Psoas muscle (tissue), 8 donors: ENCODE results near the gene HPSE2. TPM values are rescaled to one million over a fixed set of nuclear protein-coding genes. Genes with fewer than 3 reads are reported as not detected.

ENCODE experiments used
- ATAC-seq, 4 donors: fragments of 200-7000 bp; cut with Tn5 transposase; one replicate each; pipeline ENCODE4 v1.9.1; 2020; ENCODE audit warnings: moderate library complexity in 3 of 4, mild to moderate bottlenecking in 2 of 4
- DNase-seq, 2 donors: peaks; one replicate each; pipeline ENCODE4 v3.0.0-alpha.2; 2020
- H3K27ac ChIP-seq: fragments of 200-600 bp; one replicate; pipeline ENCODE4 v1.8.0; 2022
- H3K27me3 ChIP-seq, 3 donors: fragments of 200-600 bp in 1 of 3; one replicate each; pipeline versions ENCODE4 v1.6.1 to v1.8.0; 2013 to 2022; ENCODE audit warnings: low read length in 2 of 3, mild to moderate bottlenecking in 2 of 3, moderate library complexity in 1 of 3; ENCODE audit not compliant: insufficient read depth in 3 of 3
- H3K36me3 ChIP-seq, 2 donors: fragments of 200-600 bp in 1 of 2; one replicate each; pipeline versions ENCODE4 v1.6.1 to v1.8.0; 2013 to 2022; ENCODE audit warnings: low read depth in 1 of 2, mild to moderate bottlenecking in 1 of 2, moderate library complexity in 1 of 2; ENCODE audit not compliant: insufficient read depth in 1 of 2
- H3K4me1 ChIP-seq: fragments of 200-600 bp; one replicate; pipeline ENCODE4 v1.8.0; 2022
- H3K4me3 ChIP-seq: fragments of 200-600 bp; one replicate; pipeline ENCODE4 v1.8.0; 2022; ENCODE audit warnings: mild to moderate bottlenecking
- H3K9me3 ChIP-seq: fragments of 200-600 bp; one replicate; pipeline ENCODE4 v1.8.0; 2022
- WGBS, 3 donors: extraction: QIAGEN DNeasy Blood & Tissue Kit; methylation state at CpG; one replicate each; pipeline versions ENCODE4 v1.1.6 to v1.1.7; 2013; 5-methylcytosine and 5-hydroxymethylcytosine counted together
- intact Hi-C, 2 donors: fragments of 100-400 bp; cut with DNase I; formaldehyde crosslinking; loops; one replicate each; pipeline versions ENCODE4 v1.11.0 to v1.14.2; 2022
- polyA plus RNA-seq, 3 donors: library from polyadenylated mRNA; stranded (reverse); fragments of 200-250 nt; gene quantifications; one replicate each; pipeline ENCODE4 v1.2.3, GENCODE V29; 2013
- total RNA-seq, 4 donors: library from RNA; stranded (reverse); fragmentation: NEBNext Ultra II Directional in 2 of 4; extraction: Animal tissue kit (Norgen Biotek cat#: 25700) in 2 of 4; gene quantifications; one replicate each; pipeline versions ENCODE4 v1.2.1 to v1.2.4, GENCODE V29; 2021 to 2023
- TF ChIP-seq, protein P1 (sequence below): fragments of 200-600 bp; IDR thresholded peaks from one replicate; pipeline ENCODE4 v1.8.0; 2022; ENCODE audit warnings: antibody characterized with exemption
- donor health status: healthy with polysubstance abuse.
- donor health status: DM: no; HTN: no; CAD: no; lungs with moderate emphysema.
- donor health status: Bipolar disorder and iron deficiency.
- donor health status: healthy.
- donor health status: DM: yes; HTN: yes; CAD: no.
- donor health status: DM: no; HTN: no; CAD: no.
- donor health status: DM: no; HTN: no; CAD: no.
- donor health status: DM: yes; HTN: yes; CAD: no.

The HPSE2 gene
- total and polyA plus RNA-seq, 7 donors, result 0.01 to 0.17 (median 0.03) TPM; not detected in 4

DNA sequence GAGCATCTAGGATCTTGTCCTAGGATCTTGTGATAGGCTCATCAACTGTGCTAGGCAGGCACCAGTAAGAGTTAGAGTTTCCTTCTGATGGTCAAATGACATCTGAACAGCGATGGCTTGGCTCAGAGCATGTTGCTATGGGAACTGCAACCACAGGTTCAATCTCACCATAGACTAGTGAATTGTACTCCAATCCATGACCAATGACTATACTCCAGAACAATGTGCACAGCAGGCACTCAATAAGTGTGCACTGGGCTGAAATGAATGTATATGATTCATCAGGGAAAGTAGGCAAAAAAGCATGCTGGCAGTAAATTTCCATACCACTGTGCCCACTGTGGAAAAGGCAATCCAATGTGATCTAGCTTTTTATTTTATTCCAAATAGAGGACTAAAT lies 625.4 kb downstream of the HPSE2 start:
- Histone ChIP-seq H3K9me3 (no peaks in the 10 kb centered on the region), H3K27me3 (no peaks in the 10 kb centered on the region), H3K27ac (no peak overlapping the region), H3K4me1 (peaks cover 10% of the 10 kb centered on the region), H3K36me3 (no peaks in the 10 kb centered on the region), H3K4me3 (no peak overlapping the region)
- TF ChIP-seq, protein P1, sequence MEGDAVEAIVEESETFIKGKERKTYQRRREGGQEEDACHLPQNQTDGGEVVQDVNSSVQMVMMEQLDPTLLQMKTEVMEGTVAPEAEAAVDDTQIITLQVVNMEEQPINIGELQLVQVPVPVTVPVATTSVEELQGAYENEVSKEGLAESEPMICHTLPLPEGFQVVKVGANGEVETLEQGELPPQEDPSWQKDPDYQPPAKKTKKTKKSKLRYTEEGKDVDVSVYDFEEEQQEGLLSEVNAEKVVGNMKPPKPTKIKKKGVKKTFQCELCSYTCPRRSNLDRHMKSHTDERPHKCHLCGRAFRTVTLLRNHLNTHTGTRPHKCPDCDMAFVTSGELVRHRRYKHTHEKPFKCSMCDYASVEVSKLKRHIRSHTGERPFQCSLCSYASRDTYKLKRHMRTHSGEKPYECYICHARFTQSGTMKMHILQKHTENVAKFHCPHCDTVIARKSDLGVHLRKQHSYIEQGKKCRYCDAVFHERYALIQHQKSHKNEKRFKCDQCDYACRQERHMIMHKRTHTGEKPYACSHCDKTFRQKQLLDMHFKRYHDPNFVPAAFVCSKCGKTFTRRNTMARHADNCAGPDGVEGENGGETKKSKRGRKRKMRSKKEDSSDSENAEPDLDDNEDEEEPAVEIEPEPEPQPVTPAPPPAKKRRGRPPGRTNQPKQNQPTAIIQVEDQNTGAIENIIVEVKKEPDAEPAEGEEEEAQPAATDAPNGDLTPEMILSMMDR, result no peak
- intact Hi-C loops, result no loop called here
- DNase-seq (no peak), ATAC-seq (no peak)
- 54 to 67% (median 56%) methylated on average over 1 of the region's 1 CpG for WGBS, 3 donors

DNA sequence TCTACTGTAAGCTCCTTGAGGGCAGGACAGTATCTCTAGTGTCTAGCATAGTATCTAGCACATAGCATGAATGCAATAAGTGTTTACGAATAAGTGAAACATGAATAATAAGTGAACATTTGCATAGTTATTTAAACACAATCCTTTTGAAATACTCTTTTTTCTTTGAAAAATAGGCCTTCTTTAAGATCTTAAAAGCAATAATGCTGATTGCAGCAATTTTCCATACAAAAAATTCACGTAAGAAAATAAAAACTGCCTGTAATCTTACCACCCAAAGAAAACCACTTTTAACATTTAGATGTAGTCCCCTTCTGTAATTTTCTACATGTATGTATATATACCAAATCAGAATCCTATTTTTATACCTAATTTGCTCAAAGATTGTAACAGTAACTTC lies 626.4 kb downstream of the HPSE2 start:
- DNase-seq (no peak), ATAC-seq (no peak)
- no peaks in the 10 kb centered on the region for H3K36me3 ChIP-seq
- intact Hi-C loops, result no loop called here
- H3K27ac ChIP-seq, result no peak overlapping the region
- TF ChIP-seq, protein P1, result no peak
- no peaks in the 10 kb centered on the region for H3K9me3 ChIP-seq
- no peaks in the 10 kb centered on the region for H3K27me3 ChIP-seq
- H3K4me3 ChIP-seq, result no peak overlapping the region
- WGBS, 3 donors, result 95 to 99% (median 99%) methylated on average over 2 of the region's 2 CpGs
- peaks cover 10% of the 10 kb centered on the region for H3K4me1 ChIP-seq

DNA sequence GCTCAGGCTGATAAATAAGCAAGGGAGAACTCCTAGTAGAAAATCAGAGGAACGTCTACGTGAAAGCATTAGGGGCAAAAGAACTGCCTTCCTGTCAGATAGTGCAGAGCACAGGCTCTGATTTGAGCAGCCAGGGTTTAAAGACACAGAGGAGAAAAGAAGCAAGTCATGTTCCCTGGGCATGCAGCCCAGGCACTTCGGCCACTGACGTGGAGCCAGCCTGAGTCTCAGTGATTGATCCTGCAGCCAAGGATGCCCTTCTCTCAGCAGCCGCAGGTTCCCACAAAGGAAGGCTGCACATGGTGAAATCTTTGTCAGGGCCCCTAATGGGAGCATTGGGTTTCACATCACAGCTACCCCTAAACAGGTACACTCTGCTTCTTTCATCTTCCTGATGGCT lies 627.2 kb downstream of the HPSE2 start:
- intact Hi-C loops, result no loop called here
- Histone ChIP-seq H3K27me3 (no peaks in the 10 kb centered on the region), H3K9me3 (no peaks in the 10 kb centered on the region), H3K27ac (no peak overlapping the region), H3K36me3 (no peaks in the 10 kb centered on the region), H3K4me1 (peaks cover 10% of the 10 kb centered on the region), H3K4me3 (peak overlapping the region; percentile 37)
- peak; percentile 19 to 60 for DNase-seq
- TF ChIP-seq, protein P1, result no peak
- WGBS, 3 donors, result 8 to 24% (median 12%) methylated on average over 5 of the region's 5 CpGs
- ATAC-seq, result peak; percentile 57 to 86 (median 71)

DNA sequence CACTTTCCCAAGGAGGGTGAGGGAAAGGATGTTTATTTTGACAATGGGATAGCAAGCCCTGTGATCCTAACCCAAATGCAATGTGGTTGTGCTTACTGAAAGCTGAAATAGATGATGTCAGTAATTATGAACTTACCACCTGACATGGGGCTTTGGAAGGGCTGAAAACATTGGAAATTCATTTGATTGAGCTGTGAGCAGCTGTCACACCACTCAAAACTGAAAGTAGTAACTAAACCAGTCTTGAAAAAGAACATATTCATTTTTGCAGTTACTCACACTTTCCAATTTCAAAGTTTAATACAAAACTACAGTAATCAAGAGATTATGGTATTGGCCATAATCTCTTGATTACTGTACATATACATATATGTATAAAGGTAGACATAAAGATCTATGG lies 633.4 kb downstream of the HPSE2 start:
- Histone ChIP-seq H3K36me3 (no peaks in the 10 kb centered on the region), H3K9me3 (no peaks in the 10 kb centered on the region), H3K27me3 (no peaks in the 10 kb centered on the region), H3K27ac (no peak overlapping the region), H3K4me3 (no peak overlapping the region), H3K4me1 (no peaks in the 10 kb centered on the region)
- TF ChIP-seq, protein P1, result no peak
- intact Hi-C loops, result no loop called here
- DNase-seq (no peak), ATAC-seq (no peak)

DNA sequence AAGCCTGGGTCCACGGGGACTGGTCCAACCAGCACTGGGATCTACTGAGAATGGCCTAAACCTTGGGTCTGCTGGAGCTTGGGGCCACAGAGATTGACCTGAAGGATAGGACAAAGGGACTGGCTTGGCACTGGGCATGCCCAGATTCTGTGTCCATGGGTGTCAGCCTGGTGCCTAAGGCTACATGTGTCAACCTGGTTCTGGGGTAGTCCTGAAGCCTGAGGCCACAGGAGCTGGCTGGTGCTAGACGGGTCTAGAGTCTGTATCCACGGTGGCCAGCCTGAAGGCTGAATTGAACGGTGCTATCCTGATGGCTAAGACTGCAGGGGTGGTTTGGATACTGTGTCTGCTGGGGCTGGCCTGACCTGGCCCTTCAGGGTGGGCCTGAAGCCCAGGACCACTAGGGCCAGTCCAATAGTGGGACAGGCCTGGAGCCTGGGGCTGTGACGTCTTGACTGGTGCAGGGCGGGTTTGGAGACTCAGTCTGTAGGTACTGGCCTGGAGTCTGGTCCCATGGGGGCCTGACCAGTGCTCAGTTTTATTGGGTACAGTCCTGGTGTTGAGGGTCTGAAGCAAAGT lies 636.5 kb downstream of the HPSE2 start:
- TF ChIP-seq, protein P1, result no peak
- intact Hi-C loops, result loop anchor here in 1 of 2 donors (10.0 kb wide), 1 partner anchor 74 kb away; no protein-coding TSS in a partner anchor
- Histone ChIP-seq H3K4me1 (no peaks in the 10 kb centered on the region), H3K4me3 (no peak overlapping the region), H3K9me3 (peaks cover 7% of the 10 kb centered on the region), H3K27ac (no peak overlapping the region), H3K27me3 (no peaks in the 10 kb centered on the region), H3K36me3 (no peaks in the 10 kb centered on the region)
- no peak for ATAC-seq
- 91 to 93% (median 91%) methylated on average over 6 of the region's 6 CpGs for WGBS, 3 donors
- DNase-seq, result no peak
